Measurements from ENCODE around the gene PODXL2.
"Not testable (repeated sequence)": the region's sequence is repeated elsewhere in the genome, so short reads cannot be mapped to it uniquely, and the experiment has no call there.

The PODXL2 gene

DNA sequence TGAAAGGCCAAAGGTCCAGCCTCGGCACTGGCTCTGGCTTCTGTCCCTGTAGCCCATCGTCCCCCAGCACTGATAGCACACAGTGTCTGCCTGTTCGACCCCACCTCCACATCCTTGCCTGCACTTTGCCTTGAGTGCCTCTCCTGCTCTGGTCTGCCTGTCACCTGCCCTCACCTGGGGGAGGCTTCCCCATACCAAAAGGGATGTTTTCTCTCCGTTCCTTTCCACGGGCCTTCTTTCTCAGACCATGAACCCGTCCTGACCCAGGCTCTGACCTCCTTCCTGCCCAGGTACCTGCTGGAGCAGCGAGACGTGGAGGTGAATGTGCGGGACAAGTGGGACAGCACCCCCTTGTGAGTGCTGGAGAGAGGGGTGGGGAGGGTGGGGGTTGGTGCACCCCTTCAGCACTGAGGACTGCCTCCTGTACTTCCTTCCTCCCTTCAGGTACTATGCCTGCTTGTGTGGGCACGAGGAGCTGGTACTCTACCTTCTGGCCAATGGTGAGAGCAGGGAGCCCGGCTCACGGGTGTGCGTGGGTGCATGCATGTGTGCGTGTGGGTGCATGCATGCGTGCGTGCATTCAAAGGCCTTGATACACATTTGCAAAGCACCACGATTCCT, 45.2 kb downstream of the PODXL2 start:
- DNase-seq (ENCODE audit: low read depth in 2 of 2): no peak

DNA sequence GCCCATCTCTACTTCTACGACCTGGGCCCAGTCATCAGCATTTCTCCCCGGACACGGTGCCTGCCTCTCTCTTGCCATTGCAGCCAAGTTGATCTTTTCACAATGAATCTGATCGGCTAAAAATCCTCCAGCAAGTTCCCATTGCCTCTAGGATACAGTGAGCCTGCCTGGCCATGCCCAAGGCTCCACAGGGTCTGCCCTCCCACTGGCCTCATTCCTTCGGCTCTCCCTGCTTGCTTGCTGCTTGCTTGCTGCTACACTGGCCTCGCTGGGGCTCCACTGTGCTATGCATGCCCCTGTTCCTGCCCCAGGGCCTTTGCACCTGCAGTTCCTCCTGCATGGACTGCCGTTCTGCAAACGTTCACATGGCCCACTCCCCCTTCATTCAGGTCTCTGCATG, 45.8 kb downstream of the PODXL2 start:
- DNase-seq (ENCODE audit: low read depth in 2 of 2): no peak

DNA sequence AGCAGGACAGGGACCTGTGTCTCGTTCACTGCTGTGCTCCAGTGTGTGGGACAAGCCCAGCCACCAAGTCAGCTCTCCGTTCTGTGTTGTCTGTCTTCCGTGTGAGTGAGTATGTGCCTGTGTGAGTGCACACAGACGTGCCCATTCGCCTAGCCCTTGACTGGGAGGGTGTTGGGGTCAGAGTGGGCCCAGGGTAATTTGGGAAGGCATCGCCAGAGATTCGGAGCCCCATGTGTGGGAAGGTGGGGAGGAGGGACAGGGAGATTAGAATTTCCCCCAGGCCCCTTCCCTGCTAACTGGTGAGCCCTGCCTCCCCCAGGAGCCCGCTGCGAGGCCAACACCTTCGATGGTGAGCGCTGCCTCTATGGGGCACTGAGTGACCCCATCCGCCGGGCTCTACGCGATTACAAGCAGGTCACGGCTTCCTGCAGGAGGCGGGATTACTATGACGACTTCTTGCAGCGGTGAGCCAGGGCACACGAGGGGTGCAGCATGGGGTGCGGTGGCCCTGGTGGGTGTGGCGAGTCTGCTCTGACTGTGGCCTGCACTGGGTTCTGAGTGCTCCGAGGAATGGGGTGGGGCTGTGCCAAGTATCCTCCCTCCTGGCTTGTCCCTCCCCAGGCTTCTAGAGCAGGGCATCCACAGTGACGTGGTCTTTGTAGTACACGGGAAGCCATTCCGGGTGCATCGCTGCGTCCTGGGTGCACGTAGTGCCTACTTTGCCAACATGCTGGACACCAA, 46.8 kb downstream of the PODXL2 start:
- DNase-seq (ENCODE audit: low read depth in 2 of 2): no peak

DNA sequence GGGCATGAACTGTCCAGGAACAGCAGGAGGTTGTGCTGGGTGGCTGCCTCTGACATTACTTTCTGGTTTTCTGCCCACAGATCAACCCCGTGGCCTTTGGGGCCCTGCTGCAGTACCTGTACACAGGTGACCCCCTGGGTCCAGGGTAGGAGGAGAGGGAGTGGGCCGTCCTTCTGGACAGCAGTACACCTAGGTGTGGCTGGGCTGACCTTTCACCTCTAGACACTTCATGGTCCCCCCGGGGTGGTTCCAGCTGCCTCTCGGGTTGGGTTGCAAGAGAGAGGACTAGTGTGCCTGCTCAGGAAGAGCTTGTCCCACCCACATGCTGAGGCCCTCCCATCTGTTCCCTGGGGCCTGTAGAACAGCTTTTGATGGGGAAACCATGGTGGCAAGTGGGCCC, 47.5 kb downstream of the PODXL2 start:
- no peak for DNase-seq (ENCODE audit: low read depth in 2 of 2)

DNA sequence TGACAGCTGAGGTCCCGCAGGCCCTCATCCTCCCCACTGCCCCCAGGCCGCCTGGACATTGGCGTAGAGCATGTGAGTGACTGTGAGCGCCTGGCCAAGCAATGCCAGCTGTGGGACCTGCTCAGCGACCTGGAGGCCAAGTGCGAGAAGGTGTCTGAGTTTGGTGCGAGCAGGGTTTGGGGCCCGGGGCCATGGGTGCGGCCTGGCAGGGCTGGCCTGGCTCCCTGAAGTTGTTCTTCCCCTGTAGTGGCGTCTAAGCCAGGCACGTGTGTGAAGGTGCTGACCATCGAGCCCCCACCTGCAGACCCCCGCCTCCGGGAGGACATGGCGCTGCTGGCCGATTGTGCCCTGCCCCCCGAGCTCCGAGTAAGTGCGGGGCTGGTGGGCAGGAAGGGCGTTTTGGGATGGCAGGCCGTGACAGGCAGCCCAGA, 48.0 kb downstream of the PODXL2 start:
- no peak for DNase-seq (ENCODE audit: low read depth in 2 of 2)

DNA sequence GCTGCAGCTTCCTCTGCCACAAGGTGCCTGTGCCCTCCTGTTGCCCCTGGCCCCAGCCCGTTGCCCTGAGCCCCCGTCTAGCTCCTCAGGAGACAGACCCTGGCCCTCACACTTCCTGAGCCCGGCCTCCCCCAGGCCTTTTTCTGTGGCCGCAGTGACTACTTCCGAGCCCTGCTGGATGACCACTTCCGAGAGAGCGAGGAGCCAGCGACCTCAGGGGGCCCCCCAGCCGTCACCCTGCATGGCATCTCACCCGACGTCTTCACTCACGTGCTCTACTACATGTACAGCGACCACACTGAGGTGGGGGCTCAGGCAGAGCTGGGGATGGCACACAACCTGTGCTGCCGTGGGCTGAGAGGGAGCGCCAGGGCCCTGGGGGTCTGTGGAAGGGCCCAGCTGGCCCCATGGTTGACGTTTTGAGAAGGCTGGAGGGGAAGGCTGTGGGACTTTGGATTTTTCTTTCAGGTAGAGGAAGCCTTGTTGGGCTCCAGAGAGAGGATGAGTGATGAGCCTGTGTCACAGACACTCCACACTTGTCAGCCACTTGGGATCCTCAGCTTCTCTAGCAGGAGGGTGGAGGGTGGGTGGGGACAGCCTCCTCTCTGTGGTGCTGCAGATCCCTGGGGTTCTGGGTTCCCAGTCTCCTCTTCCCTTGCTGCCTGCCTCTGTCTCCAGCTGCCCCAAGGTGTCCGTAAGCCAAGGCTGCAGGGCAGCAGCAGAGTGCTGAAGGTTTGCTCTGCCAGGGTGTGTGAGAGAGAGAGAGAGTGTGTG, 48.7 kb downstream of the PODXL2 start:
- DNase-seq (ENCODE audit: low read depth in 2 of 2): no peak

DNA sequence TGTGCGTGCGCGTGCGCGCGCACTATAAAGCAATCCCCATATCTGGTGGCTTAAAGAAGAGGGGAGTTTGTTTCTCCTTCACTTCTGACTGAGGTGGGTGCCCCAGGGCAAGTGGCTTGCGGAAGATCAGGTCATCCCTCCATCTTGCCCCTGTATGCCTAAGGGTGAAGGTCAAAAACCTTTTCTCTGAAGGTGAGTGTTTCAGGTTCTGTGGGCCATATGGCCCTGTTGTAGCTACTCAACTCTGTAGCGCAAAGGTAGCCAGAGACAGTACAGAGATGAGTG, 49.3 kb downstream of the PODXL2 start:
- DNase-seq (ENCODE audit: low read depth in 2 of 2): no peak

DNA sequence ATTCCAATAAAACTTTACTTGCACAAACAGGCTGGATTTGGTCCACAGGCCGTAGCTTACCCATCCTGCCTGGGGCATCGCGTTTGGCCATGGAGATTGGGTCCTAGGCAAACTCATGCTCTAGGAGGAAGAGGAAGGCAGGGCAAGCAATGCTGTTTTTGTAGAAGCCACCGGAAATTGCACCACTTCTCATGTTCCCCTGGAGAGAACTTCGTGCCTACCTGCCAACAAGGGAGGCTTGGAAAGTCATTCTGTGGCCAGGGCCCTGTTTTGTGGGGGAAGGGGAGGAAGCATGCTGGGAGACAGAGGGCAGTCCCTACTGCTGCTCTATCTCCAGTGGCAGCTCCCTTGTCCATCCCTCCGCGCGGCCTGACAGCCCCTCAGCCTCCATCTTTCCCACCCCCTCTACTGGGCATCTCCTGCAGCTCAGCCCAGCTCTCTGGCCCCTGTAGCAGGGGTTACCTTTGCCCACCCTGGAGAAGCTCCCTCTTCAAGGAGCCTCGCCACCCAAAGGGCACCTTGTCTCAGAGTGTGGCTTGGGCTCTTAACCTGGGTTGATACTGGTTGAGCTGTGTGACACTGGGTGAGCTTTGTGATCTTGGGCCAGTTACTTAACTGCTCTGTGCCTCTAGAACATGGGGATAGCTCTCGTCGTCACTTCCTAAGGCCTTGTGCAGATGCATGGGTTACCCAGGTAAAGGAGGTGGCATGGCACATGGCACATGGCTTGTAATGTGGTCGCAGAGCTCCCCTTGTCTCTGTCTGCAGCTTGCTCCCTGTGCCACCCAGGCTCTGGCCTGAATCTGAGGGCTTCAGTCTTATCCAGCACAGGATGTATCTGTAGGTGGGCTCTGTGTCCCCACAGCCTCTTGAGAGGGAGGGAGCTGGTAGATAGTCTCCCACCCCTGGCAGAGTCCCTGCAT, 49.9 kb downstream of the PODXL2 start:
- DNase-seq (ENCODE audit: low read depth in 2 of 2): no peak

DNA sequence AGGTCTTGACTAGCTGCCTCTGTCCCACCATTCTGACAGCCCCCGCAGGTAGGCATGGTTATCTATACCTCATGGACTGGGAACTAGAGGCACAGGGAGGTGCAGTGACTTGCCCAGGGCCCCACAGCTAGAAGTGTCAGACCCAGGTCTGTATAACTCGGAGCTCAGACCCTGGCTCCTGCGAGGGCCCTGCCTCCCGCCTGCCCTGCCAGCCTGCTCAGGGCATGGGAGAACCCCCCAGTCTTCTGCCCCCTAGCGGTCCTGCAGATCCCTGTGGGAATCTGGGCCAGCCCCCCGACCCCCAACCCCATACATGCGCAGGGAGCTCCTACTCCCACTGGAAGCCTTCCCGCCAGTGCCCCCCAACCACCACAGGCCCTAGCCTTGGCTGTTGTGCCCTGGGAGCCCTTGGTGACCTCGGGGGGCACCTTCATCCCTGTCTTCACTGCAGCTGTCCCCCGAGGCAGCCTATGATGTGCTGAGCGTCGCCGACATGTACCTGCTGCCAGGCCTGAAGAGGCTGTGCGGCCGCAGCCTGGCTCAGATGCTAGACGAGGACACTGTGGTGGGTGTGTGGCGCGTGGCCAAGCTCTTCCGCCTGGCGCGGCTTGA, 50.7 kb downstream of the PODXL2 start:
- DNase-seq (ENCODE audit: low read depth in 2 of 2): no peak

DNA sequence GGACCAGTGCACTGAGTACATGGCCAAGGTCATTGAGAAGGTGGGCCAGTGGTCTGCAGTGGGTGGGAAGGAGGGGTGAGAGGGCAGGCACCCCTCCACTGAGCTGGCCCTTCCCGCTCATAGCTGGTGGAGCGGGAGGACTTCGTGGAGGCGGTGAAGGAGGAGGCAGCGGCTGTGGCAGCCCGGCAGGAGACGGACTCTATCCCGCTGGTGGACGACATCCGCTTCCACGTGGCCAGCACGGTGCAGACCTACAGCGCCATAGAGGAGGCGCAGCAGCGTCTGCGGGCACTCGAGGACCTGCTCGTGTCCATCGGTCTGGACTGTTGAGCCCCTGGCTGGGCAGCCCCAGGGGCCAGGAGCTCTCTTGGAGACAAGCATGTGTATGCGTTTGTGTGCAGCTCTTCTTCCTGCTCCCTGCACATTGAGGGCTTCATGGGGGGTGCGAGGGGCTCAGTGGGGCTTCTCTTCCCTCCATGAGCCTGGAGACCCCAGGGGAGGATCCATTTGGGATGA, 51.2 kb downstream of the PODXL2 start:
- no peak for DNase-seq (ENCODE audit: low read depth in 2 of 2)

DNA sequence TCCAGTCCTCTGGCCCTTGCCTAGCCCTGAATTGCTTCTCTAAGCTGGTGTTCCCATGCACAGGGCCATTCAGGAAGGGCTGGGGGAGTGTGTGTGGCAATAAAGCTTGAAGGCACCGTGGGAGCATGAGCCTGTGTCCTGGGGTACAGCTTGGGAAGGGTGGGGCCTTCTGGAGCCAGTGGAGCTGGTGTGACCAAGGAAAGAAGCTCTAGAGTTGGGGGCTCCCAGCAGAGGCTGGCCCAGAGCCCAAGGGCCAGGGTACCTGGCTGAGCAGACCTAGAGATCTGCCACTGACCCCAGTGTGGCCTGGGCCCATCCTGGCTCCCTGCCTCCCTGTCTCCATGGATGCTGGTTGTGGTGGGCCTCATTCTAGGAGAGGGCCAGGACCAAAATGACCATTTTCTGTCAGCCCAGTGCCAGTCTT, 51.8 kb downstream of the PODXL2 start:
- no peak for DNase-seq (ENCODE audit: low read depth in 2 of 2)

DNA sequence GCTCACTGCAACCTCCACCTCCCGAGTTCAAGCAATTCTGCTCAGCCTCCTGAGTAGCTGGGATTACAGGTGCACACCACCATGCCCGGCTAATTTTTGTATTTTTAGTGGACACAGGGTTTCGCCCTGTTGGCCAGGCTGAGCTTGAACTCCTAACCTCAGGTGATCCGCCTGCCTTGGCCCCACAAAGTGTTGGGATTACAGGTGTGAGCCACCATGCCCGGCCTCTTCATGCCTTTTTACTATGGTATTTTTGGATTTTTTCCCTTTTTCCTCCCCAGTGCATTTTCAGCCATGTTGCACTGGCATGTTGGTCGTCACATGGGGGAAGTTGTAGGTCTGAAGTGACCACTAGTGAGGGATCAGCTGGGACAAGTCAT, 53.2 kb downstream of the PODXL2 start:
- not testable (repeated sequence) for DNase-seq (ENCODE audit: low read depth in 2 of 2)

DNA sequence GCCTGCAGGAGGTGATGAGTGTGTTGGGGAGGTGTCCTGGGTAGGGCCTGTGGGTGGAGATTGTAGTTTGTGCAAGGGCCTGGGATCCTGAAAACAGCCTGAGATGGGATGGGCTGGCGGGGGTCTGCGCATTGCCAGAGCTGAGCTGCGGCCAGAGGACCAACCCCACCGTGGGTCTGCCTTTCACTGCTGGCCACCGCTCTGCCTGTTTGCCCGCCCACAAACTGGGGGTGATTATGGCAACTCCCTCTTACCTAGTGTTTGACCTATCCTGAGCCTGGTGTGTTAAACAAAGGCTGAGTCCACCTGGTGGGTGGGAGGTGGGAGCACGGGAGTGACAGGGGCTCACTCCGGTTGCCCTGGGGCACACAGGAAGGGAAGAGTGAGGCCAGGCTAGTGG, 53.6 kb downstream of the PODXL2 start:
- DNase-seq (ENCODE audit: low read depth in 2 of 2): no peak

DNA sequence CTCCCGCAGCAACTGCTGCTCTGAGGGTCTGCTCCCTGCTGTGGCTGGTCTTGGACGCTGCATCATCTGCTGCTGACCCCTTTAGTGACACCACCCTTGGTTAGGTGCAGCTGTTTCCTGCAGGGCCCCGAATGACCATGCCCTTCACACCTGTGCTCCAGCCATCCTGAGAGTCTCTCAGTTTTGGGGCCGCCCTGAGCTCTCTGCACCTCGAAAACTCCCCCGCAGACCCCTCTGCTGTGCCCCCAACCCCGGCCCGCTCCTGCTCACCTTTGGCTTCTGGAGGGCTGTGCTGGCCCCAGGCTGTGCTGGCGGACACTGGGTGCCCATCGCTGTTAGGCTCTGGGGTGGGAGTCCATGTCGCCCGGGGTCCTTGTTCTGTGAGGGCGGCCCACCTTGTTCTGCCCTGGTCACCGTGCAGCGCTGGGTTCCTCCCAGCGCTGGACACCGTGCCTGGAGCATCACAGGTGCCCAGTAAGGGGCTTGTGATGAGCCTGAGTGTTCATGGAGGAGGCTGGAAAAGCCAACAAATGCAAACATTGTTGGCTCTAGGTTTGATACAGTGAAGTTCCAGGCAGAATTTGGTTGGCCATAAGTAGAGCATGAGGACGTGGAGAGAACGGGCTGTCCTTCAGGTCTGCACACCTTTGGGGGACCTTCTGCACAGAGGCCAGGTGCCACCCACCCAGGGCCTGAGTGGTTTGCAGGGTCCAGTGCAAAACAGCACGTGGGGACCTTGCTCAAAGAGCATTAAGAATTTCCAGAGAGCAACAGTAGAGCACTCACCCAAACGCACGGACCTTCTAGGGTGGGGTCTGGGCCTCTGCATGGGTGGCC, 56.1 kb downstream of the PODXL2 start:
- DNase-seq (ENCODE audit: low read depth in 2 of 2): no peak

DNA sequence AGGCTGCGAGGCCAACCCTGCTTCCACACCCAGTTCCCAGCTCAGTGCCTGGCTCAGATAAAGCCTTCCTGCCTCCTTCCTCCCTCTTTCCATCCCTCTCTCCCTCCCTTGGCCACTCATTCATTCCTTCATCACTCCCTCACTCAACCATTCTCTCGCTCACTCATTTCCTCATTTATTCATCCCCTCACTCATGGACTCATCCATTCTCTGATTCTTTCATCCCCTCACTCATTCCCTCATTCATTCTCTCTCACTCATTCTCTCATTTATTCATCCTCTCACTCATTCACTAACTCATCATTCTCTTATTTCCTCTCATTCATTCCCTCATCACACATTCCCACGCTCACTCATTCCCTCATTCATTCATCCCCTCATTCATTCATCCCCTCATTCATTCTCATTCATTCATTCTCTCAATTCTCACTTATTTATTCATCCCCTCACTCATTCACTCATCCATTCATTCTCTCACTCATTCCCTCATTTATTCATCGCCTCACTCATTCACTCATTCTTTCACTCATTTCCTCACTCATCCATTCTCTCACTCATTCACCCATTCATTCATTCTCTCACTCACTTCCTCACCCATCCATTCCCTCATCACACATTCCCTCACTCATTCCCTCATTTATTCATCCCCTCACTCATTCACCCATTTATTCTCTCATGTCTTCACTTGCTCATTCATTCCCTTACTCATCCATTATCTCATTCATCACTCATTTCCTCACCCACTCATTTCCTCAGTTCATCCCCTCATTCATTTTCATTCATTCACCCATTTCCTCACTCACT, 56.9 kb downstream of the PODXL2 start:
- no peak for DNase-seq (ENCODE audit: low read depth in 2 of 2)

DNA sequence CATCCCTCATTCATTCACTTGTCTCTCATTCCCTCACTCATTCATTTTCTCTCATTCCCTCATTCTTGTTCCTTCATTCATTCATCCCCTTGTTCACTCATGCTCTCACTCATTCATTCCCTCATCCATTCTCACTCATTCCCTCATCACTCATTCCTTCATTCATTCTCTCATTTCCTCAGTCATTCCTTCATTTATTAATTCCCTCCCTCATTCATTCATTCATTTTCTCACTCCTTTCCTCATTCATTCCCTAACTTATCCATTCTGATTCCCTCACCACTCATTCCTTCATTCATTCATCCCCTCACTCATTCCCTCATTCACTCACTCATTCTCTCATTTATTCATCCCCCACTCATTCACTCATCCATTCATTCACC, 57.5 kb downstream of the PODXL2 start:
- DNase-seq (ENCODE audit: low read depth in 2 of 2): no peak

DNA sequence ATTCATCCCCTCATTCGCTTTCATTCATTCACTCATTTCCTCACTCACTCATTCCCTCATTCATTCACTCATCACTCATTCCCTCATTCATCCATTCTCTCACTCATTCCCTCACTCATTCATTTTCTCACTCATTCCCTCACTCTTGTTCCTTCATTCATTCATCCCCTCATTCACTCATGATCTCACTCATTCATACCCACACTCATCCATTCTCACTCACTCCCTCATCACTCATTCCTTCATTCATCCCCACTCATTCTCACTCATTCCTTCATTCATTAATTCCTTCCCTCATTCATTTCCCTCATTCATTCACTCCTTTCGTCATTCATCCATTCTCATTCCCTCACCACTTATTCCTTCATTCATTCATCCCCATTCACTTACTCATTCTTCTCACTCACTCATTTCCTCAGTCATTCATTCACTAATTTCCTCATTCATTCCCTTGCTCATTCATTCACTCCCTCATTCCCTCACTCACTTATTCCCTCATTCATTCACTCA, 58.3 kb downstream of the PODXL2 start:
- no peak for DNase-seq (ENCODE audit: low read depth in 2 of 2)

DNA sequence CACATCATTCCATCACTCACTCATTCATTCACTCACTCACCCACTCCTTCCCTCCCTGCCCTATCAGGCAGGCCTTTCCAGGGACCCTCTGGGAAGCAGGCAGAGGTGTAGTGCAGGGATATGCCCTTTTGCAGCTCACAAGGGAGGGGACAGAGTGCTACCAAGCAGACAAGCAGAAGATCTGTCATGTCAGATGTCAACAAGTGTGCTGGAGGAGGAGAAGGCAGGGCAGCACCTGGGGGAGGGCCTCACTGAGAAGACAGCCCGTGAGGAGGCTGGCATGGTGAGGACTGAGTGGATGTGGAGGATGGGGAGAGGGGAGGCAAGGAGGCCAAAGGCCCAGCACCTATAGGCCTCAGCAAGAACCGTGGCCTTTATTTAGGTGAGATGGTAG, 59.0 kb downstream of the PODXL2 start:
- no peak for DNase-seq (ENCODE audit: low read depth in 2 of 2)

Measured in fibroblast of skin of left biceps (primary cell).